ENCODE data around the gene CDH6. TPM values are rescaled to one million over a fixed set of nuclear protein-coding genes. Genes with fewer than 3 reads are reported as not detected.

CDH6 gene
- total RNA-seq, 1 experiment from 2014 or later = 2.3 TPM

- CTCF ChIA-PET = no interaction called here
- Mint-ChIP-seq H3K36me3 (ENCODE audit: insufficient read depth, unreplicated experiment) (no peaks in the 10 kb centered on the region), H3K27me3 (ENCODE audit: unreplicated experiment) (no peaks in the 10 kb centered on the region), H3K4me3 (ENCODE audit: low read depth, unreplicated experiment) (no peak overlapping the region), H3K9me3 (ENCODE audit: low read depth, unreplicated experiment) (no peaks in the 10 kb centered on the region), H3K27ac (ENCODE audit: unreplicated experiment) (no peak overlapping the region), H3K4me1 (ENCODE audit: low read depth, unreplicated experiment) (no peaks in the 10 kb centered on the region)
- no TSS peak for BruUV-seq (replicated peaks)
- intact Hi-C loops (cut with micrococcal nuclease; ENCODE audit: unreplicated experiment) = no loop called here
- no peak for DNase-seq
- no peak for TF ChIP-seq CTCF (IDR thresholded peaks at IDR 0.05; ENCODE audit: unreplicated experiment)
Observed at GRCh38 chr5:31347552-31347905, 154.0 kb downstream of the CDH6 start.

DNA sequence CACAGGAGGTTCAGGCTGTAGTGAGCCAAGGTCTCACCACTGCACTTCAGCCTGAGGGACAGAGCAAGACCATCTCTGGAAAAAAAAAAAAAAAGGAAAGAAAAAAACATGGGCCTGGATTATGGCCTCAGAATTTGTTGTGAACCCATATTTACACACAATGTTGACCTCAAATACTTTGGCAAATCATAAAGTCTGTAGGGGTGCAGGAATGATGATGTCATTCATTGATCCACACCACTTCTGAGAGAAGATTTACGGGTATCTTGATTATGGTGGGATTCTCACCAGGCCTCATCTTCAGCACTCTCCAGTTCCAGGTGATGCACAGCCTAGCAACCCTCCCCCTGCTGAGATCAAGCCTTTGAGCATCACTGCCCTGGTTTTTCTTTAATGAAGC is 156.9 kb downstream of the CDH6 start:
- Mint-ChIP-seq H3K9me3 (ENCODE audit: low read depth, unreplicated experiment) (no peaks in the 10 kb centered on the region), H3K4me1 (ENCODE audit: low read depth, unreplicated experiment) (no peaks in the 10 kb centered on the region), H3K4me3 (ENCODE audit: low read depth, unreplicated experiment) (no peak overlapping the region), H3K27me3 (ENCODE audit: unreplicated experiment) (no peaks in the 10 kb centered on the region), H3K36me3 (ENCODE audit: insufficient read depth, unreplicated experiment) (no peaks in the 10 kb centered on the region), H3K27ac (ENCODE audit: unreplicated experiment) (no peak overlapping the region)
- CTCF ChIA-PET = interaction anchor here (0.7 kb wide), 1 partner anchor 58 kb away, joined by 4 read pairs; no protein-coding TSS in a partner anchor
- no peak for TF ChIP-seq CTCF (IDR thresholded peaks at IDR 0.05; ENCODE audit: unreplicated experiment)
- BruUV-seq (replicated peaks) = no TSS peak
- DNase-seq = no peak
- intact Hi-C loops (cut with micrococcal nuclease; ENCODE audit: unreplicated experiment) = no loop called here

DNA sequence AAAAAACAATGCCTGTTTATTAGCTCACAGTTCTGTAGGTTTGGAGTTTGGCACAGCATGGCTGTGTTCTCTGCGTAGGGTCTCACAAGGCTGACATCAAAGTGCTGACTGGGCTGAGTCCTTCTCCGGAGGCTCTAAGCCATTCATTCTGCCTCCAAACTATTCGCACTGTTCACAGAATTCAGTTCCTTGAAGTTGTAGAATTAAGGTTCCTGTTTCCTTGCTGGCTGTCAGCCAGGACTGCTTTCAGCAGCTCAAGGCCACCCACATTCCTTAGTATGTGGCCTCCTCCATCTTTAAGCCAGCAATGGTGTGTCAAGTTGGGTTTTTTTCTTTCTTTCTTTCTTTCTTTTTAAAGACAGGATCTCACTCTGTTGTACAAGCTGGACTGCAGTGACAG is 161.9 kb downstream of the CDH6 start:
- Mint-ChIP-seq H3K27ac (ENCODE audit: unreplicated experiment) (no peak overlapping the region), H3K9me3 (ENCODE audit: low read depth, unreplicated experiment) (peaks cover 5% of the 10 kb centered on the region), H3K4me3 (ENCODE audit: low read depth, unreplicated experiment) (no peak overlapping the region), H3K36me3 (ENCODE audit: insufficient read depth, unreplicated experiment) (no peaks in the 10 kb centered on the region), H3K27me3 (ENCODE audit: unreplicated experiment) (no peaks in the 10 kb centered on the region), H3K4me1 (ENCODE audit: low read depth, unreplicated experiment) (no peaks in the 10 kb centered on the region)
- intact Hi-C loops (cut with micrococcal nuclease; ENCODE audit: unreplicated experiment) = no loop called here
- peak; percentile 4 for DNase-seq
- no peak for TF ChIP-seq CTCF (IDR thresholded peaks at IDR 0.05; ENCODE audit: unreplicated experiment)
- no TSS peak for BruUV-seq (replicated peaks)
- CTCF ChIA-PET = no interaction called here

- intact Hi-C loops (cut with micrococcal nuclease; ENCODE audit: unreplicated experiment) = no loop called here
- no peaks in the 10 kb centered on the region for H3K4me1 Mint-ChIP-seq (ENCODE audit: low read depth, unreplicated experiment)
- CTCF ChIA-PET = interaction anchor here (0.6 kb wide), 1 partner anchor 172 kb away, joined by 4 read pairs; no protein-coding TSS in a partner anchor
- no peak for TF ChIP-seq CTCF (IDR thresholded peaks at IDR 0.05; ENCODE audit: unreplicated experiment)
- no peak overlapping the region for H3K27ac Mint-ChIP-seq (ENCODE audit: unreplicated experiment)
- no TSS peak for BruUV-seq (replicated peaks)
- H3K36me3 Mint-ChIP-seq (ENCODE audit: insufficient read depth, unreplicated experiment) = no peaks in the 10 kb centered on the region
- DNase-seq = no peak
- peaks cover 5% of the 10 kb centered on the region for H3K9me3 Mint-ChIP-seq (ENCODE audit: low read depth, unreplicated experiment)
- H3K27me3 Mint-ChIP-seq (ENCODE audit: unreplicated experiment) = no peaks in the 10 kb centered on the region
- H3K4me3 Mint-ChIP-seq (ENCODE audit: low read depth, unreplicated experiment) = no peak overlapping the region
Observed at GRCh38 chr5:31357038-31357437, 163.6 kb downstream of the CDH6 start.
